NB4 (cell line): ENCODE data around the gene ATAD1.

ENCODE experiments used
- DNase-seq: peaks from one replicate; pipeline ENCODE4 v3.0.0; 2010; ENCODE audit warnings: low read depth
- H3K4me3 ChIP-seq: one replicate; pipeline ENCODE4 v1.5.1; 2011; ENCODE audit warnings: mild to moderate bottlenecking, low read depth, low read length, moderate library complexity
- CTCF ChIP-seq: IDR thresholded peaks from one replicate; pipeline ENCODE4 v1.5.1; 2012; ENCODE audit warnings: low read depth, low read length
- MYC ChIP-seq: IDR thresholded peaks from 2 replicates; pipeline ENCODE4 v1.6.1; 2011; ENCODE audit warnings: low read depth, low read length
- POLR2A ChIP-seq: IDR thresholded peaks from 2 replicates; pipeline ENCODE4 v1.6.1; 2011; ENCODE audit warnings: mild to moderate bottlenecking; ENCODE audit not compliant: insufficient read length; ENCODE audit errors: extremely low read depth
- TF ChIP-seq, protein P1 (sequence below): IDR thresholded peaks from 2 replicates; pipeline ENCODE4 v1.6.1; 2011; ENCODE audit warnings: low read depth, low read length

ATAD1 gene

DNA sequence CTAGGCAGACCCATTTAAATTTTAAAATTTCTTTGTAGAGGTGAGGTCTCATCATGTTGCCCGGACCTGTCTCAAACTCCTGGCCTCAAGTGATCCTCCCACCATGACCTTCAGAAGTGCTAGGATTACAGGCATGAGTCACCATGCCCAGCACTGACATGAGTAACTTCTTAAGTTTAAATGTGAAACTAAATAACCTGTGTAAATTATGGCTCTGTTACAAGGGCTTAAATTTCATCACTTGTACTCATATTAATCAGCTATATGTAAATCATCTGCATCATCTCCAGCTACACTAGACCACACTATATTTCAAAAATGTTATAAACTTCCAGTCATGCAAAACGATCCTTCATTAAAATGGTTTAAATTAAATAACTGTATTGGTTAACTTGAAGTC lies 56.1 kb downstream of the ATAD1 start:
- H3K4me3 ChIP-seq = no peak overlapping the region
- DNase-seq = peak; percentile 82
- TF ChIP-seq CTCF = no peak

DNA sequence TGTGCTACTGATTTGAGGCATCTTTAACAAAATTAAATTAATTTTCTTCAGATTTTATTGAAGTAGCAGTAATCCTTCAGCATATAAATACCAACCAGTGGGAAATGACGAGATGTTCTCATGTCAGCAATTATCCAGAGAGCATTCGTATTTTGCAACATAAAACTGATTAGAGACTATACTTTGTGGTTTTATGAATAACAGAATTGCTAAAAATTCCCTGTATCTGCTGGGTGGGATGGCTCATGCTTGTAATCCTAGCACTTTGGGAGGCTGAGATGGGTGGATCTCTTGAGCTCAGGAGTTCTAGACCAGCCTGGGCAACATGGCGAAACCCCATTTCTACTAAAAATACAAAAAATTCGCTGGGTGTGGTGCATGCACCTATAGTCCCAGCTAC lies 56.9 kb downstream of the ATAD1 start:
- DNase-seq = no peak
- no peak overlapping the region for H3K4me3 ChIP-seq
- TF ChIP-seq, protein P1, sequence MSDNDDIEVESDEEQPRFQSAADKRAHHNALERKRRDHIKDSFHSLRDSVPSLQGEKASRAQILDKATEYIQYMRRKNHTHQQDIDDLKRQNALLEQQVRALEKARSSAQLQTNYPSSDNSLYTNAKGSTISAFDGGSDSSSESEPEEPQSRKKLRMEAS = no peak
- TF ChIP-seq MYC (no peak), CTCF (no peak), POLR2A (no peak)

GRCh38 chr10:87760195-87760905 lies 57.7 kb downstream of the ATAD1 start:
- no peak overlapping the region for H3K4me3 ChIP-seq
- TF ChIP-seq CTCF (no peak), POLR2A (no peak), MYC (no peak)
- TF ChIP-seq, protein P1 = no peak
- DNase-seq = peak; percentile 86

DNA sequence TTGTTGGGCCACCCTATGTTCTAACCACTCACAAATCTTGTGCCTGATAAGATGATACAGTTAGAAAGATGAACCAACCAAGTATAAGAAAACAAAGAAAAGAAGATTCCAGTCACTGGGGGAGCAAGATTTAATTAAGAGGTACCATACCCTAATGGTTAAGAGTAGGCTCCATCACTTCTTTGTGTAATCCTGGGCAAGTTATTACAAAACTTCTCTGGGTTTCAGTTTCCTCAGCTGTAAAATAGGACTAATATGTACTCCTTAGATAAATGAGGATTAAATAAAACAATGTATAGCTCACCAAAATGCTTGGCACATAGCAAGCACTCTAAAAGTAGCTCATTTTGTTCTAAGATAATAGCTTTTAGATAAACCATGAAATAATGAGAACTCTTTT lies 58.5 kb downstream of the ATAD1 start:
- no peak for DNase-seq
- TF ChIP-seq CTCF (no peak), MYC (no peak), POLR2A (no peak)
- TF ChIP-seq, protein P1 = no peak
- H3K4me3 ChIP-seq = no peak overlapping the region

GRCh38 chr10:87757685-87758084 lies 60.3 kb downstream of the ATAD1 start:
- H3K4me3 ChIP-seq = no peak overlapping the region
- no peak for DNase-seq
- no peak for TF ChIP-seq POLR2A
- TF ChIP-seq, protein P1 = no peak
- TF ChIP-seq MYC = no peak
- no peak for TF ChIP-seq CTCF
